ENCODE results near the gene SLC25A18. TPM values are rescaled to one million over a fixed set of nuclear protein-coding genes. Genes with fewer than 3 reads are reported as not detected.

SLC25A18 gene
- total and polyA plus RNA-seq, 8 donors = 0.09 to 1.7 (median 0.46) TPM; not detected in 1

- Histone ChIP-seq H3K27ac (no peak overlapping the region), H3K36me3 (no peaks in the 10 kb centered on the region), H3K27me3 (no peaks in the 10 kb centered on the region), H3K4me1 (no peaks in the 10 kb centered on the region), H3K4me3 (no peak overlapping the region), H3K9me3 (no peaks in the 10 kb centered on the region)
- intact Hi-C loops (cut with DNase I) = no loop called here
- FAIRE-seq = no peak
- no peak for TF ChIP-seq CTCF (IDR thresholded peaks at IDR 0.05)
- ATAC-seq = no peak
- no peak for DNase-seq
- 64 to 78% methylated on average over 10 of the region's 10 CpGs for WGBS, 2 donors
These were observed 3.5 kb downstream of the SLC25A18 start for GRCh38 chr22:17566776-17567175.

GRCh38 chr22:17569971-17570511 lies 6.7 kb downstream of the SLC25A18 start:
- Histone ChIP-seq H3K27me3 (no peaks in the 10 kb centered on the region), H3K9me3 (no peaks in the 10 kb centered on the region), H3K36me3 (no peaks in the 10 kb centered on the region), H3K4me3 (no peak overlapping the region), H3K4me1 (no peaks in the 10 kb centered on the region), H3K27ac (no peak overlapping the region)
- TF ChIP-seq CTCF (IDR thresholded peaks at IDR 0.05) = no peak
- no peak for DNase-seq
- intact Hi-C loops (cut with DNase I) = no loop called here
- WGBS, 2 donors = 34 to 40% methylated on average over 8 of the region's 8 CpGs
- peak in 3 of 4 donors; percentile 34 to 40 (median 39) for ATAC-seq
- no peak for FAIRE-seq

GRCh38 chr22:17570851-17571631 lies 7.7 kb downstream of the SLC25A18 start:
- intact Hi-C loops (cut with DNase I) = no loop called here
- FAIRE-seq (no peak), ATAC-seq (peak; percentile 70 to 79 (median 76))

GRCh38 chr22:17575151-17575550 lies 11.9 kb downstream of the SLC25A18 start:
- Histone ChIP-seq H3K4me3 (no peak overlapping the region), H3K9me3 (no peaks in the 10 kb centered on the region), H3K27ac (no peak overlapping the region), H3K4me1 (no peaks in the 10 kb centered on the region), H3K36me3 (no peaks in the 10 kb centered on the region), H3K27me3 (no peaks in the 10 kb centered on the region)
- TF ChIP-seq CTCF (IDR thresholded peaks at IDR 0.05) = no peak
- FAIRE-seq (no peak), DNase-seq (no peak), ATAC-seq (no peak)
- 84 to 90% methylated on average over 5 of the region's 5 CpGs for WGBS, 2 donors
- intact Hi-C loops (cut with DNase I) = no loop called here

More at GRCh38 chr22:17570851-17571631, 7.7 kb downstream of the SLC25A18 start:
- WGBS, 2 donors = 37 to 52% methylated on average over 21 of the region's 21 CpGs
- Histone ChIP-seq H3K4me1 (no peaks in the 10 kb centered on the region), H3K27ac (peak overlapping the region in 3 of 4 donors; percentile 11 to 26 (median 22)), H3K36me3 (no peaks in the 10 kb centered on the region), H3K4me3 (peak overlapping the region in 1 of 4 donors; percentile 17), H3K9me3 (no peaks in the 10 kb centered on the region), H3K27me3 (no peaks in the 10 kb centered on the region)
- DNase-seq = peak in 3 of 6 donors; percentile 16 to 44 (median 40)
- TF ChIP-seq CTCF (IDR thresholded peaks at IDR 0.05) = no peak

- intact Hi-C loops (cut with DNase I) = no loop called here
- TF ChIP-seq CTCF (IDR thresholded peaks at IDR 0.05) = no peak
- Histone ChIP-seq H3K4me1 (no peaks in the 10 kb centered on the region), H3K9me3 (no peaks in the 10 kb centered on the region), H3K27ac (no peak overlapping the region), H3K36me3 (no peaks in the 10 kb centered on the region), H3K27me3 (no peaks in the 10 kb centered on the region), H3K4me3 (no peak overlapping the region)
- ATAC-seq (no peak), DNase-seq (no peak), FAIRE-seq (no peak)
- WGBS, 2 donors = 80 to 86% methylated on average over 4 of the region's 4 CpGs
These were observed 12.4 kb downstream of the SLC25A18 start for GRCh38 chr22:17575681-17576080.
